NCI-H1930 (cell line): ENCODE results near the gene RHBDL1.

Experiments
- DNase-seq, 2 experiments: peaks; one replicate each; lab custom pipeline; 2025; lab: John Stamatoyannopoulos, UW

RHBDL1 gene

GRCh38 chr16:674968-675883 is at the start of gene RHBDL1:
RHBDL1 (plus strand) TSS chr16:675671; CDS start chr16:675791, 120 bp downstream.
- DNase-seq = no peak

GRCh38 chr16:625977-626765 is 49.3 kb upstream of the RHBDL1 start:
- no peak for DNase-seq

GRCh38 chr16:626787-627453 is 48.6 kb upstream of the RHBDL1 start:
- DNase-seq = no peak

- DNase-seq = no peak
Measured at GRCh38 chr16:627454-628239, 47.8 kb upstream of the RHBDL1 start.

- DNase-seq = no peak
Measured at GRCh38 chr16:628321-629061, 47.0 kb upstream of the RHBDL1 start.

- DNase-seq = no peak
Measured at GRCh38 chr16:629185-629832, 46.2 kb upstream of the RHBDL1 start.

GRCh38 chr16:629833-630248 is 45.6 kb upstream of the RHBDL1 start:
- DNase-seq = no peak

- DNase-seq = no peak
Measured at GRCh38 chr16:630249-630814, 45.1 kb upstream of the RHBDL1 start.

- no peak for DNase-seq
Measured at GRCh38 chr16:630815-631405, 44.6 kb upstream of the RHBDL1 start, which contains the start of gene WFIKKN1. WFIKKN1 (plus strand) TSS chr16:630985; CDS start chr16:631254, 269 bp downstream.

- DNase-seq = no peak
Measured at GRCh38 chr16:631808-632358, 43.6 kb upstream of the RHBDL1 start.

- DNase-seq = no peak
Measured at GRCh38 chr16:632486-633335, 42.8 kb upstream of the RHBDL1 start.

GRCh38 chr16:633336-634050 is 42.0 kb upstream of the RHBDL1 start:
- no peak for DNase-seq

- DNase-seq = no peak
Measured at GRCh38 chr16:634051-634670, 41.3 kb upstream of the RHBDL1 start.

GRCh38 chr16:634996-635395 is 40.5 kb upstream of the RHBDL1 start:
- DNase-seq = no peak

GRCh38 chr16:635573-636205 is 39.8 kb upstream of the RHBDL1 start:
- DNase-seq = no peak

- peak; percentile 97 to 98 for DNase-seq
Measured at GRCh38 chr16:636206-637080, 39.0 kb upstream of the RHBDL1 start, which contains the start of gene METTL26. METTL26 (minus strand) TSS chr16:636305; CDS start chr16:636290, 15 bp downstream.
